Panc1 (cell line): ENCODE results near the gene DCBLD2. TPM values are rescaled to one million over a fixed set of nuclear protein-coding genes. Genes with fewer than 3 reads are reported as not detected.

Experiments
- ATAC-seq: fragments of 200-7000 bp; cut with Tn5 transposase; 2 replicates; pipeline ENCODE4 v1.9.1; 2020; ENCODE audit warnings: mild to moderate bottlenecking, moderate library complexity
- BruUV-seq: library from RNA; stranded (reverse); fragments of 400-500 nt; replicated peaks from 2 replicates; lab custom pipeline; 2021; lab: Mats Ljungman, UMichigan
- CTCF ChIA-PET: fragments of 300-600 bp; sonication (Branson Sonifier 250); formaldehyde crosslinking; loops from one replicate; lab custom pipeline; 2022; ENCODE audit warnings: antibody characterized with exemption; lab: Charles Lee
- POLR2A ChIA-PET: fragments of 300-600 bp; sonication (Branson Sonifier 250); formaldehyde crosslinking; loops from one replicate; lab custom pipeline; 2022; ENCODE audit warnings: antibody characterized with exemption; lab: Charles Lee
- DNase-seq: peaks from one replicate; pipeline ENCODE4 v3.0.0-alpha.2; 2010; ENCODE audit warnings: low read depth, low spot score
- H3K27ac ChIP-seq: 2 replicates; pipeline ENCODE4 v1.5.1; 2011; ENCODE audit warnings: mild to moderate bottlenecking, low read length, inconsistent platforms
- H3K27me3 ChIP-seq: fragments of 200-500 bp; sonication (Bioruptor generic); 2 replicates; pipeline ENCODE4 v1.6.0; 2014; ENCODE audit warnings: low read length, inconsistent platforms; ENCODE audit not compliant: control insufficient read depth, insufficient read depth
- H3K36me3 ChIP-seq: fragments of 200-500 bp; sonication (Bioruptor generic); 2 replicates; pipeline ENCODE4 v1.5.1; 2014; ENCODE audit warnings: inconsistent platforms, mild to moderate bottlenecking, low read length, moderate library complexity; ENCODE audit not compliant: control insufficient read depth, insufficient read depth
- H3K4me1 ChIP-seq: 2 replicates; pipeline ENCODE4 v1.5.1; 2011; ENCODE audit warnings: inconsistent platforms, mild to moderate bottlenecking, low read length, moderate library complexity; ENCODE audit not compliant: control insufficient read depth, insufficient read depth
- H3K4me3 ChIP-seq, 2 experiments: 2 replicates each; pipeline ENCODE4 v1.5.1; 2011 to 2012; ENCODE audit warnings: low read depth in 2 of 2, low read length in 2 of 2, mild to moderate bottlenecking in 2 of 2, inconsistent platforms in 1 of 2, moderate library complexity in 1 of 2
- H3K9me3 ChIP-seq: fragments of 200-500 bp; sonication (Bioruptor generic); 2 replicates; pipeline ENCODE4 v1.5.1; 2014; ENCODE audit warnings: low read depth, mild to moderate bottlenecking, inconsistent platforms, low read length, moderate library complexity; ENCODE audit not compliant: control insufficient read depth, insufficient read depth
- POLR2AphosphoS5 ChIP-seq: IDR thresholded peaks from 2 replicates; pipeline ENCODE4 v1.6.1; 2012; ENCODE audit warnings: mild to moderate bottlenecking, low read depth, low read length, moderate library complexity
- SIN3A ChIP-seq: IDR thresholded peaks from 2 replicates; pipeline ENCODE4 v1.6.1; 2012; ENCODE audit warnings: low read depth, mild to moderate bottlenecking, low read length, moderate library complexity, borderline replicate concordance; ENCODE audit not compliant: insufficient read depth
- TCF7L2 ChIP-seq: IDR thresholded peaks from 2 replicates; pipeline ENCODE4 v1.6.1; 2011; ENCODE audit warnings: mild to moderate bottlenecking, low read depth, low read length, inconsistent platforms
- in situ Hi-C: cut with HindIII; loops from 2 replicates; pipeline ENCODE4 v1.10.0; 2016; ENCODE audit warnings: low sequenced_read_pairs, low pct_unique_long_range_greater_than_20kb
- intact Hi-C: fragments of 100-400 bp; cut with micrococcal nuclease; formaldehyde crosslinking; loops from one replicate; pipeline ENCODE4 v1.10.0; 2022; ENCODE audit not compliant: unreplicated experiment
- total RNA-seq: library from RNA; stranded (reverse); gene quantifications from one replicate; pipeline ENCODE4 v1.2.1, GENCODE V29; 2021; ENCODE audit not compliant: unreplicated experiment
- TF ChIP-seq, protein P1 (sequence below), 2 experiments: IDR thresholded peaks; 2 replicates each; pipeline ENCODE4 v1.6.1; 2011 to 2012; ENCODE audit warnings: low read depth in 2 of 2, control low read depth in 1 of 2, low read length in 1 of 2, mild to moderate bottlenecking in 1 of 2, moderate library complexity in 1 of 2; ENCODE audit not compliant: insufficient read depth in 1 of 2
- TF ChIP-seq, protein P2 (sequence below): fragments of 450-650 bp; IDR thresholded peaks from 2 replicates; pipeline ENCODE4 v1.5.1; 2017; ENCODE audit warnings: mild to moderate bottlenecking

Gene DCBLD2
- total RNA-seq, 1 experiment from 2014 or later, result 54.4 TPM

DNA sequence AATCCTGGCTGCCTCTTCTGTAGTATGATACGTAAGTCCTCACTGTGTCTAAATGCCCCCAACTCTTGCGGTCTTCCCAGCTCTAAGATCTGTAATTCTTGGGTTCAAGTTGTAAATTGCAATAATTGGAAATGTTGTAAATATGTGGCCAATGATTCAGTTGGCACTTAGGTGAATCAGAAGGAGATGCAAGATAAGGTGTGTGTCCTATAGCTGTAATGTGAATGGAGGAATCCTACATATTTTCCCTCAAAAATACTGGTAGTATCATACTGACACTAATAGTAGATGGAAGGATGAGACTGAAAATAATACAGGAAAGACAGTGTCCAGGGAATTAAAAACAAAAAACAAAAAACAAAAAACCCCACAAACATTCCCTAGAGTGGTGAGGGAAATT is 141.9 kb downstream of the DCBLD2 start:
- CTCF ChIA-PET, result no interaction called here
- ATAC-seq, result no peak

DNA sequence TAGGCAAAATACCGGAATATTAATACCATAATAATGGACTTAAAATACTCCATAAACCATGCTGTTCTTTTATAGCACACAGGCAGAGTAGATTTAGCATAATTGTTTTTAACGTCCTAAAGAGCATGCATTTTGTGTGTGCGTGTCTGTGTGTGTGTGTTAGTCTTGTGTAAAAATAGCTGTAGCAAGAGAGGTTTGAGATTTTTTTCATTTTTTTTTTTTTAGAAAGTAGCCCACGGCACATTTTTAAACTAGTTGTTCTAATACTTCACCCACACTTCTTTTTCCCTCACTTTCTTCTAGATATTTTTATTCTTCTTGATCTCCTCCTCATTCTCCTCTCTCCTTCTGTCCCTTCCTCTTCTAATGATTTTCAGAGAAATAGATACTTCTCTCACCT is 145.9 kb downstream of the DCBLD2 start:
- Histone ChIP-seq H3K27ac (no peak overlapping the region), H3K4me1 (no peaks in the 10 kb centered on the region), H3K4me3 (no peak overlapping the region), H3K9me3 (no peaks in the 10 kb centered on the region), H3K27me3 (peaks cover 8% of the 10 kb centered on the region; the same call in 1 of the 2 replicates), H3K36me3 (no peaks in the 10 kb centered on the region)
- DNase-seq, result no peak
- CTCF ChIA-PET, result no interaction called here
- ATAC-seq, result no peak
- in situ Hi-C loops (no loop called here), intact Hi-C loops (no loop called here)
- POLR2A ChIA-PET, result no interaction called here
- BruUV-seq, result no TSS peak
- no peak for TF ChIP-seq SIN3A
- TF ChIP-seq POLR2AphosphoS5, result no peak

More for the DNA sequence above, 141.9 kb downstream of the DCBLD2 start:
- peaks cover 10% of the 10 kb centered on the region; the same call in 1 of the 2 replicates for H3K27me3 ChIP-seq
- no peak overlapping the region for H3K4me3 ChIP-seq
- no peaks in the 10 kb centered on the region for H3K36me3 ChIP-seq
- no peak for DNase-seq
- H3K9me3 ChIP-seq, result no peaks in the 10 kb centered on the region
- H3K27ac ChIP-seq, result no peak overlapping the region
- H3K4me1 ChIP-seq, result no peaks in the 10 kb centered on the region
- no TSS peak for BruUV-seq
- intact Hi-C loops (no loop called here), in situ Hi-C loops (no loop called here)
- TF ChIP-seq POLR2AphosphoS5 (no peak), SIN3A (no peak), TCF7L2 (no peak)
- TF ChIP-seq, protein P1, sequence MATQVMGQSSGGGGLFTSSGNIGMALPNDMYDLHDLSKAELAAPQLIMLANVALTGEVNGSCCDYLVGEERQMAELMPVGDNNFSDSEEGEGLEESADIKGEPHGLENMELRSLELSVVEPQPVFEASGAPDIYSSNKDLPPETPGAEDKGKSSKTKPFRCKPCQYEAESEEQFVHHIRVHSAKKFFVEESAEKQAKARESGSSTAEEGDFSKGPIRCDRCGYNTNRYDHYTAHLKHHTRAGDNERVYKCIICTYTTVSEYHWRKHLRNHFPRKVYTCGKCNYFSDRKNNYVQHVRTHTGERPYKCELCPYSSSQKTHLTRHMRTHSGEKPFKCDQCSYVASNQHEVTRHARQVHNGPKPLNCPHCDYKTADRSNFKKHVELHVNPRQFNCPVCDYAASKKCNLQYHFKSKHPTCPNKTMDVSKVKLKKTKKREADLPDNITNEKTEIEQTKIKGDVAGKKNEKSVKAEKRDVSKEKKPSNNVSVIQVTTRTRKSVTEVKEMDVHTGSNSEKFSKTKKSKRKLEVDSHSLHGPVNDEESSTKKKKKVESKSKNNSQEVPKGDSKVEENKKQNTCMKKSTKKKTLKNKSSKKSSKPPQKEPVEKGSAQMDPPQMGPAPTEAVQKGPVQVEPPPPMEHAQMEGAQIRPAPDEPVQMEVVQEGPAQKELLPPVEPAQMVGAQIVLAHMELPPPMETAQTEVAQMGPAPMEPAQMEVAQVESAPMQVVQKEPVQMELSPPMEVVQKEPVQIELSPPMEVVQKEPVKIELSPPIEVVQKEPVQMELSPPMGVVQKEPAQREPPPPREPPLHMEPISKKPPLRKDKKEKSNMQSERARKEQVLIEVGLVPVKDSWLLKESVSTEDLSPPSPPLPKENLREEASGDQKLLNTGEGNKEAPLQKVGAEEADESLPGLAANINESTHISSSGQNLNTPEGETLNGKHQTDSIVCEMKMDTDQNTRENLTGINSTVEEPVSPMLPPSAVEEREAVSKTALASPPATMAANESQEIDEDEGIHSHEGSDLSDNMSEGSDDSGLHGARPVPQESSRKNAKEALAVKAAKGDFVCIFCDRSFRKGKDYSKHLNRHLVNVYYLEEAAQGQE (IDR thresholded peaks at IDR 0.05; ENCODE audit: insufficient read depth in 1 of 2, low read depth in 2 of 2, low read length in 1 of 2), result no peak
- TF ChIP-seq, protein P2, sequence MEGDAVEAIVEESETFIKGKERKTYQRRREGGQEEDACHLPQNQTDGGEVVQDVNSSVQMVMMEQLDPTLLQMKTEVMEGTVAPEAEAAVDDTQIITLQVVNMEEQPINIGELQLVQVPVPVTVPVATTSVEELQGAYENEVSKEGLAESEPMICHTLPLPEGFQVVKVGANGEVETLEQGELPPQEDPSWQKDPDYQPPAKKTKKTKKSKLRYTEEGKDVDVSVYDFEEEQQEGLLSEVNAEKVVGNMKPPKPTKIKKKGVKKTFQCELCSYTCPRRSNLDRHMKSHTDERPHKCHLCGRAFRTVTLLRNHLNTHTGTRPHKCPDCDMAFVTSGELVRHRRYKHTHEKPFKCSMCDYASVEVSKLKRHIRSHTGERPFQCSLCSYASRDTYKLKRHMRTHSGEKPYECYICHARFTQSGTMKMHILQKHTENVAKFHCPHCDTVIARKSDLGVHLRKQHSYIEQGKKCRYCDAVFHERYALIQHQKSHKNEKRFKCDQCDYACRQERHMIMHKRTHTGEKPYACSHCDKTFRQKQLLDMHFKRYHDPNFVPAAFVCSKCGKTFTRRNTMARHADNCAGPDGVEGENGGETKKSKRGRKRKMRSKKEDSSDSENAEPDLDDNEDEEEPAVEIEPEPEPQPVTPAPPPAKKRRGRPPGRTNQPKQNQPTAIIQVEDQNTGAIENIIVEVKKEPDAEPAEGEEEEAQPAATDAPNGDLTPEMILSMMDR, result no peak
- POLR2A ChIA-PET, result no interaction called here

DNA sequence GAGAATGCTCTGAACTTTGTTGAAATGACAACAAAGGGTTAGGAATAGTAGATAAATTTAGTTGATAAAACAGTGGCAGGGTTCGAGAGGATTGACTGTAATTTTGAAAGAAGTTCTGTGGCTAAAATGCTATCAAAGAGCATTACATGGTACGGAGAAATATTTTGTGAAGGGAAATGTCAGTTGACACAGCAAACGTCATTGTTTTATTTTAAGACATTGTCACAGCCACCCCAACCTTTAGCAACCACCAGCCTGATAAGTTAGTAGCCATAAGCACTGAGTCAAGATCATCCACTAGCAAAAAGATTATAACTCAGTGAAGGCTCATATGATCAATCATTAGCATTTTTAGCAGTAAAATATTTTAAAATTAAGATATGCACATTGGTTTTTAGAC is 147.0 kb downstream of the DCBLD2 start:
- Histone ChIP-seq H3K4me3 (no peak overlapping the region), H3K36me3 (no peaks in the 10 kb centered on the region), H3K4me1 (no peaks in the 10 kb centered on the region), H3K9me3 (no peaks in the 10 kb centered on the region), H3K27me3 (peaks cover 11% of the 10 kb centered on the region; the same call in 1 of the 2 replicates), H3K27ac (no peak overlapping the region)
- TF ChIP-seq, protein P2, result no peak
- TF ChIP-seq SIN3A (no peak), TCF7L2 (no peak), POLR2AphosphoS5 (no peak)
- TF ChIP-seq, protein P1 (IDR thresholded peaks at IDR 0.05; ENCODE audit: insufficient read depth in 1 of 2, low read depth in 2 of 2, low read length in 1 of 2), result no peak
- intact Hi-C loops, result no loop called here
- ChIA-PET POLR2A (no interaction called here), CTCF (no interaction called here)
- no peak for ATAC-seq
- DNase-seq, result no peak
- no TSS peak for BruUV-seq
- in situ Hi-C loops, result no loop called here
